ENCODE measurements around the gene PPP3R1.

Gene PPP3R1

GRCh38 chr2:68291314-68291713 lies 39.0 kb upstream of the PPP3R1 start:
- Histone ChIP-seq H3K27ac (replicated peaks) (no peak overlapping the region), H3K27me3 (ENCODE audit: insufficient read depth, poor library complexity, severe bottlenecking) (no peaks in the 10 kb centered on the region), H3K4me3 (replicated peaks; ENCODE audit: insufficient read depth, low read length) (no peak overlapping the region)
- TF ChIP-seq GABPA (IDR thresholded peaks at IDR 0.05; ENCODE audit: low read depth) (no peak), POLR2AphosphoS5 (IDR thresholded peaks at IDR 0.05; ENCODE audit: low read depth) (no peak), REST (IDR thresholded peaks at IDR 0.05; ENCODE audit: insufficient replicate concordance, low read depth) (no peak), CTCF (IDR thresholded peaks at IDR 0.05; ENCODE audit: insufficient read depth, low read length) (no peak), SPI1 (IDR thresholded peaks at IDR 0.05; ENCODE audit: borderline replicate concordance, low read depth) (no peak)
- DNase-seq (ENCODE audit: low read depth in 1 of 2, low spot score in 1 of 2) = no peak

GRCh38 chr2:68290901-68291300 lies 38.6 kb upstream of the PPP3R1 start:
- H3K4me3 ChIP-seq (replicated peaks; ENCODE audit: insufficient read depth, low read length) = no peak overlapping the region
- TF ChIP-seq CTCF (IDR thresholded peaks at IDR 0.05; ENCODE audit: insufficient read depth, low read length) (no peak), REST (IDR thresholded peaks at IDR 0.05; ENCODE audit: insufficient replicate concordance, low read depth) (no peak), GABPA (IDR thresholded peaks at IDR 0.05; ENCODE audit: low read depth) (no peak), POLR2AphosphoS5 (IDR thresholded peaks at IDR 0.05; ENCODE audit: low read depth) (no peak), SPI1 (IDR thresholded peaks at IDR 0.05; ENCODE audit: borderline replicate concordance, low read depth) (no peak)
- no peaks in the 10 kb centered on the region for H3K27me3 ChIP-seq (ENCODE audit: insufficient read depth, poor library complexity, severe bottlenecking)
- H3K27ac ChIP-seq (replicated peaks) = no peak overlapping the region
- no peak for DNase-seq (ENCODE audit: low read depth in 1 of 2, low spot score in 1 of 2)

GRCh38 chr2:68287580-68288441 lies 35.5 kb upstream of the PPP3R1 start:
- no peak for TF ChIP-seq GABPA (IDR thresholded peaks at IDR 0.05; ENCODE audit: low read depth)
- TF ChIP-seq REST (IDR thresholded peaks at IDR 0.05; ENCODE audit: insufficient replicate concordance, low read depth) = no peak
- TF ChIP-seq SPI1 (IDR thresholded peaks at IDR 0.05; ENCODE audit: borderline replicate concordance, low read depth) = no peak; the same call in 1 of the 2 replicates
- TF ChIP-seq CTCF (IDR thresholded peaks at IDR 0.05; ENCODE audit: insufficient read depth, low read length) = no peak
- Histone ChIP-seq H3K27me3 (ENCODE audit: insufficient read depth, poor library complexity, severe bottlenecking) (no peaks in the 10 kb centered on the region), H3K27ac (replicated peaks) (no peak overlapping the region), H3K4me3 (replicated peaks; ENCODE audit: insufficient read depth, low read length) (no peak overlapping the region)
- DNase-seq (ENCODE audit: low read depth in 1 of 2, low spot score in 1 of 2) = peak in 1 of 2 experiments; percentile 55

All from HL-60 (cell line).